T-helper 2 cell (primary cell): Measurements from ENCODE around the gene OGFOD3.
"Not testable (repeated sequence)": the region's sequence is repeated elsewhere in the genome, so short reads cannot be mapped to it uniquely, and the experiment has no call there.

ENCODE experiments used
- DNase-seq, 5 experiments: peaks; one replicate each; pipeline versions ENCODE4 v3.0.0 to v3.0.0-alpha.2; 2012 to 2022

Gene OGFOD3

GRCh38 chr17:82373072-82373452 lies 45.3 kb downstream of the OGFOD3 start:
- DNase-seq: not testable (repeated sequence)

- DNase-seq: no peak
These were observed 45.9 kb downstream of the OGFOD3 start for GRCh38 chr17:82372249-82373071.

- no peak for DNase-seq
These were observed 46.8 kb downstream of the OGFOD3 start, which contains the start of gene UTS2R for GRCh38 chr17:82371333-82372248. UTS2R (plus strand) TSS chr17:82371765; CDS start chr17:82374325, 2,560 bp downstream.

GRCh38 chr17:82370471-82371332 lies 47.7 kb downstream of the OGFOD3 start:
- peak in 1 of 5 experiments; percentile 20 for DNase-seq

- DNase-seq: no peak
These were observed 49.2 kb downstream of the OGFOD3 start for GRCh38 chr17:82369211-82369610.

- peak in 1 of 5 experiments; percentile 41 for DNase-seq
These were observed 50.5 kb downstream of the OGFOD3 start for GRCh38 chr17:82367724-82368524.

- no peak for DNase-seq
These were observed 51.6 kb downstream of the OGFOD3 start for GRCh38 chr17:82366749-82367148.

- no peak for DNase-seq
These were observed 52.6 kb downstream of the OGFOD3 start for GRCh38 chr17:82365606-82366295.

- no peak for DNase-seq
These were observed 56.3 kb downstream of the OGFOD3 start for GRCh38 chr17:82361885-82362633.

GRCh38 chr17:82359451-82360074 lies 58.8 kb downstream of the OGFOD3 start:
- DNase-seq: not testable (repeated sequence)

GRCh38 chr17:82358465-82359350 lies 59.7 kb downstream of the OGFOD3 start, which contains the start of gene TEX19:
TEX19 (plus strand) TSS chr17:82359247; CDS start chr17:82362151, 2,904 bp downstream.
- DNase-seq: peak in 1 of 5 experiments; percentile 50

- no peak for DNase-seq
These were observed 61.0 kb downstream of the OGFOD3 start for GRCh38 chr17:82357394-82357793.

GRCh38 chr17:82356845-82357355 lies 61.5 kb downstream of the OGFOD3 start:
- no peak for DNase-seq

- no peak for DNase-seq
These were observed 62.5 kb downstream of the OGFOD3 start for GRCh38 chr17:82355770-82356427.

- no peak for DNase-seq
These were observed 63.5 kb downstream of the OGFOD3 start for GRCh38 chr17:82354804-82355308.

GRCh38 chr17:82353484-82353883 lies 64.9 kb downstream of the OGFOD3 start:
- DNase-seq: no peak
